GM12878 (cell line): ENCODE data around the gene LRRC47. TPM values are rescaled to one million over a fixed set of nuclear protein-coding genes. Genes with fewer than 3 reads are reported as not detected.

Experiments used
- ATAC-seq: fragments of 200-7000 bp; cut with Tn5 transposase; 3 replicates; pipeline ENCODE4 v1.9.1; 2020; ENCODE audit warnings: mild to moderate bottlenecking, moderate library complexity
- BruUV-seq: library from RNA; stranded (reverse); fragments of 400-500 nt; replicated peaks from 2 replicates; lab custom pipeline; 2021; lab: Mats Ljungman, UMichigan
- CTCF ChIA-PET: fragments of 300-600 bp; sonication (Branson Sonifier 250); formaldehyde crosslinking; extraction: SDS; loops from one replicate; lab custom pipeline; 2021; ENCODE audit warnings: inconsistent platforms; lab: Yijun Ruan, JAX
- POLR2A ChIA-PET: fragments of 350-600 bp; formaldehyde crosslinking; extraction: SDS; loops from one replicate; lab custom pipeline; 2021; ENCODE audit warnings: inconsistent platforms; lab: Charles Lee
- RAD21 ChIA-PET: fragments of 300-600 bp; sonication (Branson Sonifier 250); formaldehyde crosslinking; loops from one replicate; lab custom pipeline; 2023; ENCODE audit warnings: antibody characterized with exemption; ENCODE audit not compliant: unreplicated experiment; lab: Charles Lee
- SMC1A ChIA-PET: fragments of 300-600 bp; sonication (Branson Sonifier 250); formaldehyde crosslinking; loops from one replicate; lab custom pipeline; 2023; ENCODE audit not compliant: unreplicated experiment, uncharacterized antibody; lab: Charles Lee
- DNase-seq: peaks from one replicate; pipeline ENCODE4 v3.0.0-alpha.2; 2011; ENCODE audit warnings: low read depth, low spot score
- FAIRE-seq: peaks from 3 replicates; lab custom pipeline; 2011; peaks lifted over from hg19 to GRCh38; lab: Jason Lieb, UNC
- H2AFZ ChIP-seq: 2 replicates; pipeline ENCODE4 v1.6.0; 2011; ENCODE audit warnings: low read depth, low read length, control low read depth; ENCODE audit not compliant: control insufficient read depth
- H3K27ac ChIP-seq: 2 replicates; pipeline ENCODE4 v1.5.1; 2011; ENCODE audit warnings: control low read depth; ENCODE audit not compliant: control insufficient read depth, insufficient read depth
- H3K27me3 ChIP-seq, 2 experiments: replicated peaks in 1 of 2; 2 replicates each; pipeline versions ENCODE4 v1.6.0 to v1.6.1; 2011; ENCODE audit warnings: low read length in 1 of 2; ENCODE audit not compliant: control insufficient read depth in 2 of 2, insufficient read depth in 2 of 2
- H3K36me3 ChIP-seq, 2 experiments: 2 replicates each; pipeline ENCODE4 v1.5.1; 2011; ENCODE audit warnings: low read length in 1 of 2; ENCODE audit not compliant: control insufficient read depth in 2 of 2, insufficient read depth in 2 of 2
- H3K4me1 ChIP-seq: 2 replicates; pipeline ENCODE4 v1.6.1; 2011; ENCODE audit warnings: mild to moderate bottlenecking, low read length, moderate library complexity, mixed read lengths; ENCODE audit not compliant: control insufficient read depth, insufficient read depth
- H3K4me2 ChIP-seq: 2 replicates; pipeline ENCODE4 v1.6.0; 2011; ENCODE audit warnings: control low read depth; ENCODE audit not compliant: control insufficient read depth, insufficient read depth
- H3K4me3 ChIP-seq: fragments of 200-600 bp; sonication (generic); 2 replicates; pipeline ENCODE4 v1.5.1; 2016
- H3K79me2 ChIP-seq: 2 replicates; pipeline ENCODE4 v1.6.0; 2011; ENCODE audit warnings: low read length; ENCODE audit not compliant: control insufficient read depth, insufficient read depth
- H3K9ac ChIP-seq: 2 replicates; pipeline ENCODE4 v1.8.0; 2011; ENCODE audit warnings: low read length, control low read depth, mixed read lengths; ENCODE audit not compliant: control insufficient read depth, insufficient read depth
- H3K9me3 ChIP-seq: replicated peaks from 3 replicates; pipeline ENCODE4 v1.5.1; 2011; ENCODE audit warnings: mild to moderate bottlenecking, low read length; ENCODE audit not compliant: control insufficient read depth, insufficient read depth
- H4K20me1 ChIP-seq: 2 replicates; pipeline ENCODE4 v1.6.0; 2011; ENCODE audit not compliant: control insufficient read depth, insufficient read depth
- ETV6 ChIP-seq, 2 experiments: fragments of 450-650 bp in 1 of 2; IDR thresholded peaks in 1 of 2; conservative IDR thresholded peaks in 1 of 2; 2 replicates each; pipeline ENCODE4 v1.6.1; 2014; ENCODE audit warnings: antibody characterized with exemption in 1 of 2, borderline replicate concordance in 1 of 2, low read depth in 1 of 2, mild to moderate bottlenecking in 1 of 2, moderate library complexity in 1 of 2
- IKZF1 ChIP-seq: fragments of 450-650 bp; conservative IDR thresholded peaks from 2 replicates; pipeline ENCODE4 v1.6.1; 2017; ENCODE audit warnings: antibody characterized with exemption, mild to moderate bottlenecking
- POLR2A ChIP-seq: IDR thresholded peaks from 2 replicates; pipeline ENCODE4 v1.6.1; 2011; ENCODE audit warnings: low read depth, mild to moderate bottlenecking, low read length
- STAT3 ChIP-seq: IDR thresholded peaks from 2 replicates; pipeline ENCODE4 v1.6.1; 2011; ENCODE audit warnings: low read depth, low read length, improper control_type of control experiment
- WGBS: methylation state at CpG from one replicate; pipeline ENCODE4 v1.1.6; 2016; ENCODE audit warnings: low lambda C conversion rate; ENCODE audit not compliant: insufficient replicate concordance, insufficient coverage; ENCODE audit errors: missing lambda C conversion rate; 5-methylcytosine and 5-hydroxymethylcytosine counted together
- in situ Hi-C: fragments of 300-500 bp; cut with MboI; formaldehyde crosslinking; loops from 9 replicates; pipeline ENCODE4 v1.14.3; 2018; ENCODE audit warnings: mixed read lengths
- intact Hi-C: fragments of 100-400 bp; cut with micrococcal nuclease; formaldehyde crosslinking; loops from one replicate; pipeline ENCODE4 v1.14.2; 2022; ENCODE audit not compliant: unreplicated experiment
- polyA plus RNA-seq, 11 experiments: library from polyadenylated mRNA; depleted of rRNA in 4 of 11; unstranded in 6 of 11; stranded (reverse) in 5 of 11; fragments of >200 nt; fragmentation: Nextera tagmentation in 4 of 11; fragmentation: Illumina TruSeq in 1 of 11; extraction: Ambion mirVana in 4 of 11; extraction: Trizol in 1 of 11; gene quantifications; 1 replicate in 1 of 11; 2 replicates in 10 of 11; pipeline versions ENCODE4 v1.2.1 to v1.2.3, GENCODE V29; 2011 to 2016; ENCODE audit warnings: inconsistent platforms in 2 of 11, missing spikeins in 2 of 11, low read depth in 1 of 11
- total RNA-seq, 4 experiments: library from RNA; depleted of rRNA in 3 of 4; stranded (reverse); fragments of >200 nt in 3 of 4; fragmentation: Illumina TruSeq in 1 of 4; extraction: Trizol in 1 of 4; gene quantifications; 2 replicates each; pipeline versions ENCODE4 v1.2.1 to v1.2.3, GENCODE V29; 2013 to 2021
- TF ChIP-seq, protein P1 (sequence below): fragments of 450-650 bp; formaldehyde crosslinking; IDR thresholded peaks from 2 replicates; pipeline ENCODE4 v1.4.0; 2020; ENCODE audit warnings: mild to moderate bottlenecking, moderate library complexity

LRRC47 gene
- total and polyA plus RNA-seq, 10 of the 15 experiments (the other 5 are each of a cell fraction or from before 2014, with no cell fraction given) = 2.5 to 34.6 (median 18.2) TPM

DNA sequence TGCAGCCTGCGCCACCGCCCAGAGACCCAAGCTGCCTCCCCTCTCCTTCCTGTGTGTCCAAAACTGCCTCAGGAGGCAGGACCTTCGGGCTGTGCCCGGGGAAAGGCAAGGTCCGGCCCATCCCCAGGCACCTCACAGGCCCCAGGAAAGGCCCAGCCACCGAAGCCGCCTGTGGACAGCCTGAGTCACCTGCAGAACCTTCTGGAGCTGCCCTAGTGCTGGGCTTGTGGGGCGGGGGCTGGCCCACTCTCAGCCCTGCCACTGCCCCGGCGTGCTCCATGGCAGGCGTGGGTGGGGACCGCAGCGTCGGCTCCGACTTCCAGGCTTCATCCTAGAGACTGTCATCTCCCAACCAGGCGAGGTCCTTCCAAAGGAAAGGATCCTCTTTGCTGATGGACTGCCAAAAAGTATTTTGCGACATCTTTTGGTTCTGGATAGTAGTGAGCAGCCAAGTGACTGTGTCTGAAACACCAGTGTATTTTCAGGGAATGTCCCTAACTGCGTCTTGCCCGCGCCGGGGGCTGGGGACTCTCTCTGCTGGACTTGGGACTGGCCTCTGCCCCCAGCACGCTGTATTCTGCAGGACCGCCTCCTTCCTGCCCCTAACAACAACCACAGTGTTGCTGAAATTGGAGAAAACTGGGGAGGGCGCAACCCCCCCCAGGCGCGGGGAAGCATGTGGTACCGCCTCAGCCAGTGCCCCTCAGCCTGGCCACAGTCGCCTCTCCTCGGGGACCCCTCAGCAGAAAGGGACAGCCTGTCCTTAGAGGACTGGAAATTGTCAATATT, 63.0 kb downstream of the LRRC47 start:
- H2AFZ ChIP-seq = no peak overlapping the region
- TF ChIP-seq ETV6 (conservative IDR thresholded peaks at IDR 0.05 in 1 of 2, IDR thresholded peaks at IDR 0.05 in 1 of 2; ENCODE audit: borderline replicate concordance in 1 of 2, low read depth in 1 of 2) (no peak), STAT3 (no peak), POLR2A (0 out of 2 replicates have a peak, but pooled peaks have one; percentile 2), IKZF1 (no peak)
- TF ChIP-seq, protein P1, sequence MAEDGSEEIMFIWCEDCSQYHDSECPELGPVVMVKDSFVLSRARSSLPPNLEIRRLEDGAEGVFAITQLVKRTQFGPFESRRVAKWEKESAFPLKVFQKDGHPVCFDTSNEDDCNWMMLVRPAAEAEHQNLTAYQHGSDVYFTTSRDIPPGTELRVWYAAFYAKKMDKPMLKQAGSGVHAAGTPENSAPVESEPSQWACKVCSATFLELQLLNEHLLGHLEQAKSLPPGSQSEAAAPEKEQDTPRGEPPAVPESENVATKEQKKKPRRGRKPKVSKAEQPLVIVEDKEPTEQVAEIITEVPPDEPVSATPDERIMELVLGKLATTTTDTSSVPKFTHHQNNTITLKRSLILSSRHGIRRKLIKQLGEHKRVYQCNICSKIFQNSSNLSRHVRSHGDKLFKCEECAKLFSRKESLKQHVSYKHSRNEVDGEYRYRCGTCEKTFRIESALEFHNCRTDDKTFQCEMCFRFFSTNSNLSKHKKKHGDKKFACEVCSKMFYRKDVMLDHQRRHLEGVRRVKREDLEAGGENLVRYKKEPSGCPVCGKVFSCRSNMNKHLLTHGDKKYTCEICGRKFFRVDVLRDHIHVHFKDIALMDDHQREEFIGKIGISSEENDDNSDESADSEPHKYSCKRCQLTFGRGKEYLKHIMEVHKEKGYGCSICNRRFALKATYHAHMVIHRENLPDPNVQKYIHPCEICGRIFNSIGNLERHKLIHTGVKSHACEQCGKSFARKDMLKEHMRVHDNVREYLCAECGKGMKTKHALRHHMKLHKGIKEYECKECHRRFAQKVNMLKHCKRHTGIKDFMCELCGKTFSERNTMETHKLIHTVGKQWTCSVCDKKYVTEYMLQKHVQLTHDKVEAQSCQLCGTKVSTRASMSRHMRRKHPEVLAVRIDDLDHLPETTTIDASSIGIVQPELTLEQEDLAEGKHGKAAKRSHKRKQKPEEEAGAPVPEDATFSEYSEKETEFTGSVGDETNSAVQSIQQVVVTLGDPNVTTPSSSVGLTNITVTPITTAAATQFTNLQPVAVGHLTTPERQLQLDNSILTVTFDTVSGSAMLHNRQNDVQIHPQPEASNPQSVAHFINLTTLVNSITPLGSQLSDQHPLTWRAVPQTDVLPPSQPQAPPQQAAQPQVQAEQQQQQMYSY = no peak

More for the DNA sequence above, 63.0 kb downstream of the LRRC47 start:
- CTCF ChIA-PET = no interaction called here
- H3K9ac ChIP-seq = no peak overlapping the region
- no TSS peak for BruUV-seq
- no peaks in the 10 kb centered on the region for H3K27me3 ChIP-seq
- H3K36me3 ChIP-seq = peaks cover 0 to 30% of the 10 kb centered on the region in 2 experiments; a peak in 2 of 4 replicates
- H3K27ac ChIP-seq = no peak overlapping the region
- WGBS = 83% methylated on average over 29 of the region's 29 CpGs
- no peaks in the 10 kb centered on the region for H3K9me3 ChIP-seq
- SMC1A ChIA-PET = no interaction called here
- H3K4me2 ChIP-seq = no peak overlapping the region
- in situ Hi-C loops (no loop called here), intact Hi-C loops (no loop called here)
- H3K79me2 ChIP-seq = no peaks in the 10 kb centered on the region
- no peaks in the 10 kb centered on the region for H4K20me1 ChIP-seq
- H3K4me1 ChIP-seq = no peaks in the 10 kb centered on the region
- POLR2A ChIA-PET = no interaction called here
- RAD21 ChIA-PET = no interaction called here
- FAIRE-seq (no peak), ATAC-seq (no peak), DNase-seq (no peak)
- H3K4me3 ChIP-seq = no peak overlapping the region
